HepG2 (cell line): ENCODE data around the gene MED20. TPM values are rescaled to one million over a fixed set of nuclear protein-coding genes. Genes with fewer than 3 reads are reported as not detected.

Experiments
- AGO2 ChIP-seq: fragments of 200-400 bp; formaldehyde crosslinking; optimal IDR thresholded peaks from 2 replicates; pipeline ENCODE3; 2017; ENCODE audit warnings: mild to moderate bottlenecking, low read depth, low read length, moderate library complexity
- ATF2 ChIP-seq: sonication (generic); formaldehyde crosslinking; IDR thresholded peaks from 2 replicates; pipeline ENCODE4 v1.4.0; 2020; ENCODE audit warnings: missing genetic modification reagents
- BHLHE40 ChIP-seq: IDR thresholded peaks from 2 replicates; pipeline ENCODE4 v1.6.1; 2011; ENCODE audit warnings: low read length, improper control_type of control experiment
- CHD2 ChIP-seq: IDR thresholded peaks from 2 replicates; pipeline ENCODE4 v1.6.1; 2011; ENCODE audit warnings: low read depth, low read length, improper control_type of control experiment
- DNMT3B ChIP-seq: conservative IDR thresholded peaks from 2 replicates; pipeline ENCODE4 v1.6.1; 2016; ENCODE audit warnings: missing biosample characterization, control low read depth
- DR1 ChIP-seq: sonication (generic); formaldehyde crosslinking; IDR thresholded peaks from 2 replicates; pipeline ENCODE4 v1.8.0; 2021; ENCODE audit warnings: mild to moderate bottlenecking, missing genetic modification reagents, inconsistent platforms
- GABPB1 ChIP-seq: IDR thresholded peaks from 2 replicates; pipeline ENCODE4 v1.6.1; 2016; ENCODE audit warnings: mild to moderate bottlenecking, missing genetic modification reagents, moderate library complexity, missing compliant biosample characterization
- GTF2F1 ChIP-seq: fragments of 150-350 bp; IDR thresholded peaks from 2 replicates; pipeline ENCODE4 v1.6.1; 2014; ENCODE audit warnings: low read length
- MTF2 ChIP-seq: sonication (generic); formaldehyde crosslinking; IDR thresholded peaks from 2 replicates; pipeline ENCODE4 v1.5.0; 2020; ENCODE audit warnings: missing genetic modification reagents, borderline replicate concordance
- NFAT5 ChIP-seq: sonication (generic); formaldehyde crosslinking; IDR thresholded peaks from 2 replicates; pipeline ENCODE4 v1.4.0; 2020; ENCODE audit warnings: missing genetic modification reagents
- SETDB1 ChIP-seq: sonication (generic); formaldehyde crosslinking; IDR thresholded peaks from 2 replicates; pipeline ENCODE4 v1.5.1; 2020; ENCODE audit warnings: missing genetic modification reagents, mild to moderate bottlenecking, borderline replicate concordance
- SNAPC2 ChIP-seq: sonication (generic); formaldehyde crosslinking; IDR thresholded peaks from 2 replicates; pipeline ENCODE4 v1.8.1; 2022; ENCODE audit warnings: mild to moderate bottlenecking, missing genetic modification reagents
- U2AF1 ChIP-seq: fragments of 200-400 bp; formaldehyde crosslinking; optimal IDR thresholded peaks from 2 replicates; pipeline ENCODE3; 2017; ENCODE audit warnings: mild to moderate bottlenecking, low read depth, low read length
- ZC3H13 ChIP-seq: sonication (generic); formaldehyde crosslinking; IDR thresholded peaks from 2 replicates; pipeline ENCODE4 v1.8.1; 2023; ENCODE audit warnings: mild to moderate bottlenecking, missing genetic modification reagents, moderate library complexity
- ZNF138 ChIP-seq: sonication (generic); formaldehyde crosslinking; IDR thresholded peaks from 2 replicates; pipeline ENCODE4 v1.5.0; 2020; ENCODE audit warnings: mild to moderate bottlenecking, low read depth, missing genetic modification reagents
- ZNF263 ChIP-seq: sonication (generic); formaldehyde crosslinking; IDR thresholded peaks from 2 replicates; pipeline ENCODE4 v1.4.0; 2020; ENCODE audit warnings: missing genetic modification reagents
- ZNF331 ChIP-seq: sonication (generic); formaldehyde crosslinking; IDR thresholded peaks from 2 replicates; pipeline ENCODE4 v1.4.0; 2020; ENCODE audit warnings: missing genetic modification reagents
- ZNF383 ChIP-seq: sonication (generic); formaldehyde crosslinking; IDR thresholded peaks from 2 replicates; pipeline ENCODE4 v1.4.0; 2020; ENCODE audit warnings: missing genetic modification reagents, mild to moderate bottlenecking, borderline replicate concordance
- ZNF468 ChIP-seq: sonication (generic); formaldehyde crosslinking; IDR thresholded peaks from 2 replicates; pipeline ENCODE4 v1.8.0; 2022; ENCODE audit warnings: mild to moderate bottlenecking, moderate library complexity, missing genetic modification reagents
- ZNF775 ChIP-seq: sonication (generic); formaldehyde crosslinking; IDR thresholded peaks from 2 replicates; pipeline ENCODE4 v1.4.0; 2020; ENCODE audit warnings: missing genetic modification reagents, mild to moderate bottlenecking, moderate library complexity, borderline replicate concordance
- ZNF777 ChIP-seq: sonication (generic); formaldehyde crosslinking; IDR thresholded peaks from 2 replicates; pipeline ENCODE4 v1.4.0; 2020; ENCODE audit warnings: missing genetic modification reagents
- ZNF891 ChIP-seq: sonication (generic); formaldehyde crosslinking; IDR thresholded peaks from 2 replicates; pipeline ENCODE4 v1.5.0; 2020; ENCODE audit warnings: mild to moderate bottlenecking, missing genetic modification reagents
- polyA plus RNA-seq, 8 experiments: library from polyadenylated mRNA; depleted of rRNA in 3 of 8; stranded (reverse) in 7 of 8; unstranded in 1 of 8; fragments of >200 nt; fragmentation: Illumina TruSeq in 4 of 8; extraction: Trizol in 4 of 8; gene quantifications; 2 replicates each; pipeline versions ENCODE4 v1.2.1 to v1.2.3, GENCODE V29; 2011 to 2016; ENCODE audit warnings: low read depth in 4 of 8, missing spikeins in 1 of 8, mixed read lengths in 1 of 8; ENCODE audit not compliant: insufficient read depth in 1 of 8
- total RNA-seq, 5 experiments: library from RNA; depleted of rRNA; stranded (reverse); fragments of >200 nt; fragmentation: Illumina TruSeq; extraction: Trizol; gene quantifications; 2 replicates each; pipeline ENCODE4 v1.2.3, GENCODE V29; 2016; ENCODE audit warnings: low read depth in 1 of 5
- TF ChIP-seq, protein P1 (sequence below): sonication (generic); formaldehyde crosslinking; IDR thresholded peaks from 2 replicates; pipeline ENCODE4 v1.5.0; 2020; ENCODE audit warnings: missing genetic modification reagents

The MED20 gene
- total and polyA plus RNA-seq, 2 of the 13 experiments (the other 11 are each of a cell fraction or from before 2014, with no cell fraction given): 28.1 to 41.1 TPM

GRCh38 chr6:41920921-41921711, at the start of gene MED20, which contains the start of gene BYSL (continued):
- TF ChIP-seq ATF2 (CRISPR knock-in tag): peak; percentile 84; the same call in 1 of the 2 replicates
- TF ChIP-seq, protein P1, sequence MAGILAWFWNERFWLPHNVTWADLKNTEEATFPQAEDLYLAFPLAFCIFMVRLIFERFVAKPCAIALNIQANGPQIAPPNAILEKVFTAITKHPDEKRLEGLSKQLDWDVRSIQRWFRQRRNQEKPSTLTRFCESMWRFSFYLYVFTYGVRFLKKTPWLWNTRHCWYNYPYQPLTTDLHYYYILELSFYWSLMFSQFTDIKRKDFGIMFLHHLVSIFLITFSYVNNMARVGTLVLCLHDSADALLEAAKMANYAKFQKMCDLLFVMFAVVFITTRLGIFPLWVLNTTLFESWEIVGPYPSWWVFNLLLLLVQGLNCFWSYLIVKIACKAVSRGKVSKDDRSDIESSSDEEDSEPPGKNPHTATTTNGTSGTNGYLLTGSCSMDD (CRISPR knock-in tag): no peak
- TF ChIP-seq CHD2: 0 out of 2 replicates have a peak, but pooled peaks have one; percentile 19
- TF ChIP-seq ZNF891 (CRISPR knock-in tag): peak; percentile 90
- TF ChIP-seq ZNF777: peak; percentile 66; the same call in 1 of the 2 replicates
- no peak; the same call in 1 of the 2 replicates for TF ChIP-seq MTF2 (CRISPR knock-in tag)
- peak; percentile 81 for TF ChIP-seq DR1
- TF ChIP-seq ZNF263 (CRISPR knock-in tag): peak; percentile 9
- peak; percentile 70 for TF ChIP-seq U2AF1
- no peak for TF ChIP-seq AGO2
- 0 out of 2 replicates have a peak, but pooled peaks have one; percentile 54 for TF ChIP-seq ZNF383 (CRISPR knock-in tag)
- TF ChIP-seq SETDB1 (CRISPR knock-in tag): peak; percentile 74; the same call in 1 of the 2 replicates
- peak; percentile 36; the same call in 1 of the 2 replicates for TF ChIP-seq SNAPC2 (CRISPR knock-in tag)
- TF ChIP-seq GABPB1 (CRISPR knock-in tag): peak; percentile 98
- peak; percentile 9; the same call in 1 of the 2 replicates for TF ChIP-seq ZNF331 (CRISPR knock-in tag)
- no peak for TF ChIP-seq ZNF138 (CRISPR knock-in tag)
- TF ChIP-seq DNMT3B (CRISPR knock-in tag): no peak; the same call in 1 of the 2 replicates
- peak; percentile 30; the same call in 1 of the 2 replicates for TF ChIP-seq GTF2F1
- TF ChIP-seq ZC3H13 (CRISPR knock-in tag): no peak; the same call in 1 of the 2 replicates
- 0 out of 2 replicates have a peak, but pooled peaks have one; percentile 44 for TF ChIP-seq NFAT5 (CRISPR knock-in tag)
- peak; percentile 61; the same call in 1 of the 2 replicates for TF ChIP-seq BHLHE40
- 0 out of 2 replicates have a peak, but pooled peaks have one; percentile 57 for TF ChIP-seq ZNF775 (CRISPR knock-in tag)
- no peak for TF ChIP-seq ZNF468 (CRISPR knock-in tag)
